Measurements from ENCODE around the gene CLC.

DNA sequence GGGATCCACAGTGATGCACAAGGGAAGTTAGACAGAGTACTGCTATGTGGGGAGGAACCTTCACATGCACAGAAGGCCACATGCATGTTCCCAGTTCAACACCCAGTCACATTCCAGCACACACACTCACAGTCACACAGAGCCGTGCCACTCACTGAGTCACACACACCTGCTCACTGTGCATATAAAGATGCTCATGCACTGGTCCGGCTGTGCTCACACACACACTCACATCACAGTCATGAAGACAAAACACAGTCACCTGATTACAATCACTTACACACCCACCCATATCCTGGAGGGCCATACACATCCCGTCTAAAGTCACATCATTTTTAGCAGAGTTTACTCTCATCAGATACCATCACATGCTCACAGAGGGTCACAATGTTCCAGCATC, 478 bp downstream of the CLC start:
- TF ChIP-seq, protein P1, sequence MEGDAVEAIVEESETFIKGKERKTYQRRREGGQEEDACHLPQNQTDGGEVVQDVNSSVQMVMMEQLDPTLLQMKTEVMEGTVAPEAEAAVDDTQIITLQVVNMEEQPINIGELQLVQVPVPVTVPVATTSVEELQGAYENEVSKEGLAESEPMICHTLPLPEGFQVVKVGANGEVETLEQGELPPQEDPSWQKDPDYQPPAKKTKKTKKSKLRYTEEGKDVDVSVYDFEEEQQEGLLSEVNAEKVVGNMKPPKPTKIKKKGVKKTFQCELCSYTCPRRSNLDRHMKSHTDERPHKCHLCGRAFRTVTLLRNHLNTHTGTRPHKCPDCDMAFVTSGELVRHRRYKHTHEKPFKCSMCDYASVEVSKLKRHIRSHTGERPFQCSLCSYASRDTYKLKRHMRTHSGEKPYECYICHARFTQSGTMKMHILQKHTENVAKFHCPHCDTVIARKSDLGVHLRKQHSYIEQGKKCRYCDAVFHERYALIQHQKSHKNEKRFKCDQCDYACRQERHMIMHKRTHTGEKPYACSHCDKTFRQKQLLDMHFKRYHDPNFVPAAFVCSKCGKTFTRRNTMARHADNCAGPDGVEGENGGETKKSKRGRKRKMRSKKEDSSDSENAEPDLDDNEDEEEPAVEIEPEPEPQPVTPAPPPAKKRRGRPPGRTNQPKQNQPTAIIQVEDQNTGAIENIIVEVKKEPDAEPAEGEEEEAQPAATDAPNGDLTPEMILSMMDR (IDR thresholded peaks at IDR 0.05): no peak
- no peak for TF ChIP-seq POLR2AphosphoS5 (IDR thresholded peaks at IDR 0.05)

All from prostate gland (tissue), 2 donors.